ENCODE data around the gene PRRX1.

GRCh38 chr1:170660871-170661645 lies 2.9 kb upstream of the PRRX1 start:
- TF ChIP-seq CTCF (CRISPR knock-in tag; IDR thresholded peaks at IDR 0.05) (no peak), POLR2AphosphoS5 (IDR thresholded peaks at IDR 0.05; ENCODE audit: low read depth, low read length) (no peak), SNAPC5 (CRISPR knock-in tag; IDR thresholded peaks at IDR 0.05; ENCODE audit: borderline replicate concordance) (no peak), POLR2A (IDR thresholded peaks at IDR 0.05; ENCODE audit: insufficient read depth in 1 of 2, low read depth in 2 of 2, low read length in 2 of 2) (no peak), ZNF280D (CRISPR knock-in tag; IDR thresholded peaks at IDR 0.05) (no peak), LRRFIP1 (CRISPR knock-in tag; conservative IDR thresholded peaks at IDR 0.05) (no peak), ZNF207 (IDR thresholded peaks at IDR 0.05; ENCODE audit: borderline replicate concordance) (no peak), CEBPB (IDR thresholded peaks at IDR 0.05; ENCODE audit: borderline replicate concordance, low read depth, low read length) (no peak), JUN (CRISPR knock-in tag; IDR thresholded peaks at IDR 0.05) (no peak), ZNF652 (CRISPR knock-in tag; IDR thresholded peaks at IDR 0.05; ENCODE audit: borderline replicate concordance, low read depth) (no peak)
- TF ChIP-seq, protein P1, sequence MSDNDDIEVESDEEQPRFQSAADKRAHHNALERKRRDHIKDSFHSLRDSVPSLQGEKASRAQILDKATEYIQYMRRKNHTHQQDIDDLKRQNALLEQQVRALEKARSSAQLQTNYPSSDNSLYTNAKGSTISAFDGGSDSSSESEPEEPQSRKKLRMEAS (IDR thresholded peaks at IDR 0.05), result no peak
- TF ChIP-seq, protein P2, sequence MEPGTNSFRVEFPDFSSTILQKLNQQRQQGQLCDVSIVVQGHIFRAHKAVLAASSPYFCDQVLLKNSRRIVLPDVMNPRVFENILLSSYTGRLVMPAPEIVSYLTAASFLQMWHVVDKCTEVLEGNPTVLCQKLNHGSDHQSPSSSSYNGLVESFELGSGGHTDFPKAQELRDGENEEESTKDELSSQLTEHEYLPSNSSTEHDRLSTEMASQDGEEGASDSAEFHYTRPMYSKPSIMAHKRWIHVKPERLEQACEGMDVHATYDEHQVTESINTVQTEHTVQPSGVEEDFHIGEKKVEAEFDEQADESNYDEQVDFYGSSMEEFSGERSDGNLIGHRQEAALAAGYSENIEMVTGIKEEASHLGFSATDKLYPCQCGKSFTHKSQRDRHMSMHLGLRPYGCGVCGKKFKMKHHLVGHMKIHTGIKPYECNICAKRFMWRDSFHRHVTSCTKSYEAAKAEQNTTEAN (CRISPR knock-in tag; conservative IDR thresholded peaks at IDR 0.05), result no peak
- TF ChIP-seq, protein P3, sequence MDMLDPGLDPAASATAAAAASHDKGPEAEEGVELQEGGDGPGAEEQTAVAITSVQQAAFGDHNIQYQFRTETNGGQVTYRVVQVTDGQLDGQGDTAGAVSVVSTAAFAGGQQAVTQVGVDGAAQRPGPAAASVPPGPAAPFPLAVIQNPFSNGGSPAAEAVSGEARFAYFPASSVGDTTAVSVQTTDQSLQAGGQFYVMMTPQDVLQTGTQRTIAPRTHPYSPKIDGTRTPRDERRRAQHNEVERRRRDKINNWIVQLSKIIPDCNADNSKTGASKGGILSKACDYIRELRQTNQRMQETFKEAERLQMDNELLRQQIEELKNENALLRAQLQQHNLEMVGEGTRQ (IDR thresholded peaks at IDR 0.05; ENCODE audit: low read depth, low read length), result no peak
- TF ChIP-seq, protein P3 (CRISPR knock-in tag; IDR thresholded peaks at IDR 0.05; ENCODE audit: borderline replicate concordance), result no peak

Measured in HepG2 (cell line).